Adrenal gland (tissue), 5 donors: ENCODE measurements around the gene TFPI2.

Experiments
- POLR2A ChIP-seq, 2 donors: fragments of 450-650 bp; IDR thresholded peaks; one replicate each; pipeline ENCODE4 v1.6.1; 2017; ENCODE audit warnings: antibody characterized with exemption in 2 of 2, mild to moderate bottlenecking in 2 of 2, moderate library complexity in 1 of 2
- TF ChIP-seq, protein P1 (sequence below), 6 experiments: fragments of 450-650 bp in 4 of 6; fragments of 200-600 bp in 2 of 6; sonication (generic) in 1 of 6; IDR thresholded peaks; 1 replicate in 5 of 6; 2 replicates in 1 of 6; pipeline versions ENCODE4 v1.5.1 to v1.8.0; 2016 to 2021; ENCODE audit warnings: antibody characterized with exemption in 6 of 6, mild to moderate bottlenecking in 2 of 6, moderate library complexity in 1 of 6
- donor health status: DM: no; HTN: no; CAD: no.

- TF ChIP-seq, protein P1, sequence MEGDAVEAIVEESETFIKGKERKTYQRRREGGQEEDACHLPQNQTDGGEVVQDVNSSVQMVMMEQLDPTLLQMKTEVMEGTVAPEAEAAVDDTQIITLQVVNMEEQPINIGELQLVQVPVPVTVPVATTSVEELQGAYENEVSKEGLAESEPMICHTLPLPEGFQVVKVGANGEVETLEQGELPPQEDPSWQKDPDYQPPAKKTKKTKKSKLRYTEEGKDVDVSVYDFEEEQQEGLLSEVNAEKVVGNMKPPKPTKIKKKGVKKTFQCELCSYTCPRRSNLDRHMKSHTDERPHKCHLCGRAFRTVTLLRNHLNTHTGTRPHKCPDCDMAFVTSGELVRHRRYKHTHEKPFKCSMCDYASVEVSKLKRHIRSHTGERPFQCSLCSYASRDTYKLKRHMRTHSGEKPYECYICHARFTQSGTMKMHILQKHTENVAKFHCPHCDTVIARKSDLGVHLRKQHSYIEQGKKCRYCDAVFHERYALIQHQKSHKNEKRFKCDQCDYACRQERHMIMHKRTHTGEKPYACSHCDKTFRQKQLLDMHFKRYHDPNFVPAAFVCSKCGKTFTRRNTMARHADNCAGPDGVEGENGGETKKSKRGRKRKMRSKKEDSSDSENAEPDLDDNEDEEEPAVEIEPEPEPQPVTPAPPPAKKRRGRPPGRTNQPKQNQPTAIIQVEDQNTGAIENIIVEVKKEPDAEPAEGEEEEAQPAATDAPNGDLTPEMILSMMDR (IDR thresholded peaks at IDR 0.05): no peak
- TF ChIP-seq POLR2A (IDR thresholded peaks at IDR 0.05): no peak
Observed at GRCh38 chr7:93884541-93884940, 6.0 kb downstream of the TFPI2 start.
